Peyer's patch (tissue), 4 donors: Measurements from ENCODE around the gene MFAP5. TPM values are rescaled to one million over a fixed set of nuclear protein-coding genes. Genes with fewer than 3 reads are reported as not detected.

Experiments
- DNase-seq, 3 donors: peaks; one replicate each; pipeline ENCODE4 v3.0.0-alpha.2; 2017 to 2019
- H3K27ac ChIP-seq, 4 donors: fragments of 200-600 bp; sonication (generic); one replicate each; pipeline ENCODE4 v1.5.1; 2016 to 2019
- H3K27me3 ChIP-seq, 2 donors: fragments of 200-600 bp; sonication (generic); one replicate each; pipeline ENCODE4 v1.5.1; 2019
- H3K36me3 ChIP-seq, 3 donors: fragments of 200-600 bp; sonication (generic); one replicate each; pipeline ENCODE4 v1.5.1; 2016 to 2019
- H3K4me1 ChIP-seq, 4 donors: fragments of 200-600 bp; sonication (generic); one replicate each; pipeline ENCODE4 v1.5.1; 2016 to 2019
- H3K4me3 ChIP-seq, 4 donors: fragments of 200-600 bp; sonication (generic); 1 replicate in 3 of 4; 2 replicates in 1 of 4; pipeline ENCODE4 v1.5.1; 2016 to 2019; ENCODE audit warnings: mild to moderate bottlenecking in 1 of 4
- H3K9me3 ChIP-seq, 4 donors: fragments of 200-600 bp; sonication (generic); one replicate each; pipeline ENCODE4 v1.5.1; 2016 to 2019; ENCODE audit warnings: mild to moderate bottlenecking in 1 of 4
- POLR2A ChIP-seq, 2 donors: fragments of 450-650 bp; IDR thresholded peaks; one replicate each; pipeline ENCODE4 v1.5.1; 2017; ENCODE audit warnings: antibody characterized with exemption in 2 of 2, mild to moderate bottlenecking in 2 of 2, moderate library complexity in 2 of 2
- total RNA-seq, 4 donors: library from RNA; depleted of rRNA; stranded (reverse); fragments of >200 nt; gene quantifications; one replicate each; pipeline ENCODE4 v1.1.0, GENCODE V29; 2016
- TF ChIP-seq, protein P1 (sequence below), 6 experiments: fragments of 450-650 bp in 4 of 6; fragments of 200-600 bp in 2 of 6; sonication (generic) in 1 of 6; IDR thresholded peaks; one replicate each; pipeline ENCODE4 v1.5.1; 2017 to 2019; ENCODE audit warnings: antibody characterized with exemption in 6 of 6, mild to moderate bottlenecking in 3 of 6, moderate library complexity in 1 of 6

MFAP5 gene
- total RNA-seq, 4 donors from 2014 or later, result 17.3 to 67.4 (median 32.4) TPM

DNA sequence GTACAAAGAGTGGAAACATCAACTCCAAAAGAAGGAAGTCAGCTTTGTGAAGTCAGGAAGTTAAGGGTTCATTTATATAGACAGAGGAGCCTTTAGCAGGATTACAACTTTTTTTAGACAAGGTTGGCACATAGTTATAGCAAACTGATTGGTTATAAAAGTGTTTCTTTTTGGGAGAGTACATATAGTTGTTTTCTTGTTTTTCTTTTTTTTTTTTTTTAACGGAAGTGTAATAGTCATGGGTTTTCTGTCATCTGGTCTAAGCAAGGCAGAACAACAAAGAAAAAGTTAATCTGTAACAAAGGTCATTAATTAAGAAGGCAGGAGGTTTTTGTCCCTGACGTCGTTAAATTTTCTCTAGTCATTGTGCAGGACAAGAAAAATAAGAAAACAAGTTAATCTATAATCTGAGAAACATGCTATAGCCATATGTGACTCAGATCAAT lies 13.0 kb upstream of the MFAP5 start:
- Histone ChIP-seq H3K27me3 (no peaks in the 10 kb centered on the region), H3K4me3 (no peak overlapping the region), H3K36me3 (no peaks in the 10 kb centered on the region), H3K4me1 (peaks cover 0 to 3% (median 0%) of the 10 kb centered on the region in 4 donors), H3K9me3 (no peaks in the 10 kb centered on the region), H3K27ac (no peak overlapping the region)
- TF ChIP-seq POLR2A (IDR thresholded peaks at IDR 0.05), result no peak
- TF ChIP-seq, protein P1, sequence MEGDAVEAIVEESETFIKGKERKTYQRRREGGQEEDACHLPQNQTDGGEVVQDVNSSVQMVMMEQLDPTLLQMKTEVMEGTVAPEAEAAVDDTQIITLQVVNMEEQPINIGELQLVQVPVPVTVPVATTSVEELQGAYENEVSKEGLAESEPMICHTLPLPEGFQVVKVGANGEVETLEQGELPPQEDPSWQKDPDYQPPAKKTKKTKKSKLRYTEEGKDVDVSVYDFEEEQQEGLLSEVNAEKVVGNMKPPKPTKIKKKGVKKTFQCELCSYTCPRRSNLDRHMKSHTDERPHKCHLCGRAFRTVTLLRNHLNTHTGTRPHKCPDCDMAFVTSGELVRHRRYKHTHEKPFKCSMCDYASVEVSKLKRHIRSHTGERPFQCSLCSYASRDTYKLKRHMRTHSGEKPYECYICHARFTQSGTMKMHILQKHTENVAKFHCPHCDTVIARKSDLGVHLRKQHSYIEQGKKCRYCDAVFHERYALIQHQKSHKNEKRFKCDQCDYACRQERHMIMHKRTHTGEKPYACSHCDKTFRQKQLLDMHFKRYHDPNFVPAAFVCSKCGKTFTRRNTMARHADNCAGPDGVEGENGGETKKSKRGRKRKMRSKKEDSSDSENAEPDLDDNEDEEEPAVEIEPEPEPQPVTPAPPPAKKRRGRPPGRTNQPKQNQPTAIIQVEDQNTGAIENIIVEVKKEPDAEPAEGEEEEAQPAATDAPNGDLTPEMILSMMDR (IDR thresholded peaks at IDR 0.05), result no peak
- DNase-seq, result no peak

DNA sequence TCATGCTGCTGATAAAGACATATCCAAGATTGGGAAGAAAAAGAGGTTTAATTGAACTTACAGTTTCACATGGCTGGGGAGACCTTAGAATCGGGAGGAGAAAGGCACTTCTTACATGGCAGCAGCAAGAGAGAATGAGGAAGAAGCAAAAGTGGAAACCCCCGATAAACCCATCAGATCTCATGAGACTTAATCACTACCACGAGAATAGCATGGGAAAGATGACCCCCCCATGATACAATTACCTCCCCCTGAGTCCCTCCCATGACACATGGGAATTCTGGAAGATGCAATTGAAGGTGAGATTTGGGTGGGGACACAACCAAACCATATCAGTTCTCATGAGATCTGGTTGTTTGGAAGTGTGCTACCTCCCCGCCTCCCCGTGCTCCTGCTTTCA lies 9.8 kb upstream of the MFAP5 start:
- no peak overlapping the region for H3K4me3 ChIP-seq
- DNase-seq, result no peak
- H3K36me3 ChIP-seq, result no peaks in the 10 kb centered on the region
- H3K9me3 ChIP-seq, result no peaks in the 10 kb centered on the region
- no peak for TF ChIP-seq POLR2A (IDR thresholded peaks at IDR 0.05)
- TF ChIP-seq, protein P1 (IDR thresholded peaks at IDR 0.05), result no peak
- H3K4me1 ChIP-seq, result peaks cover 0 to 3% (median 0%) of the 10 kb centered on the region in 4 donors
- H3K27ac ChIP-seq, result no peak overlapping the region
- no peaks in the 10 kb centered on the region for H3K27me3 ChIP-seq

DNA sequence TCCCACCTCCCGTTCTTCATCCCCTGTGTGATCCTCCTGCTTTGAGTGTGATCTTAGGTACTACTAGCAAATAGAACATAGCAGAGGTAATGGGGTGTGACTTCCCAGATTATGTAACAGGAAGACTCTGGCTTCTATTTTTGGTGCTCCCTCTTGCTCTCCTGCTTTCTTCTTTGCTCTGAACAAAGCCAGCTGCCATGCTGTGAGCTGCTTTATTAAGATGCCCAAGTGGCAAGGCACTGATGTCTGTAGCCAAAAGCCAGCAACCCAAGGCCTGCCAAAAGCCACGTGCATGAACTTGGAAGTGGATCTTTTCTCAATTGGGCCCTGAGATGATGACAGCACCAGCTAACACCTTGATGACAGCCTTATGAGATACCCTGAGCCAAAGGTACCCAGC lies 5.8 kb upstream of the MFAP5 start:
- Histone ChIP-seq H3K4me1 (no peaks in the 10 kb centered on the region), H3K27me3 (no peaks in the 10 kb centered on the region), H3K9me3 (no peaks in the 10 kb centered on the region), H3K27ac (no peak overlapping the region), H3K4me3 (no peak overlapping the region), H3K36me3 (no peaks in the 10 kb centered on the region)
- TF ChIP-seq, protein P1 (IDR thresholded peaks at IDR 0.05), result no peak
- no peak for TF ChIP-seq POLR2A (IDR thresholded peaks at IDR 0.05)
- no peak for DNase-seq

DNA sequence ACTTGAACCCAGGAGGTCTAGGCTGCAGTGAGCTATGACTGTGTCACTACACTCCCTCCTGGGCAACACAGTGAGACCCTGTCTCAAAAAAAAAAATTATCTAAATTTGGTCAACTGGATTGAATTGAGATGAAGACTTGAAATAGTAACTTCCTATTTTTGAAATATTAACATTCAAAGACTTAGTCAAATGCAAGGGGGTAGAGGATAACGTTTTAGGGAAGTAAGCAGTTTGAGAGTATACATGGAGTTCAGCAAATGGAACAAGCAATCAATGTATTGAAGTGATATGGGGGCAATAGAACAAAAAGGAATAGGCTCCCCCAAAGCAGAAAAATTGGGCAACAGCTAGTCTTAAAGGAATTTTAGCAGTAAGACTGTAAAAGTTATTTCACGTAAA lies 4.6 kb upstream of the MFAP5 start:
- H3K4me1 ChIP-seq, result no peaks in the 10 kb centered on the region
- H3K36me3 ChIP-seq, result no peaks in the 10 kb centered on the region
- H3K27ac ChIP-seq, result no peak overlapping the region
- H3K9me3 ChIP-seq, result no peaks in the 10 kb centered on the region
- no peak for DNase-seq
- no peak for TF ChIP-seq POLR2A (IDR thresholded peaks at IDR 0.05)
- TF ChIP-seq, protein P1 (IDR thresholded peaks at IDR 0.05), result no peak
- no peak overlapping the region for H3K4me3 ChIP-seq
- no peaks in the 10 kb centered on the region for H3K27me3 ChIP-seq

DNA sequence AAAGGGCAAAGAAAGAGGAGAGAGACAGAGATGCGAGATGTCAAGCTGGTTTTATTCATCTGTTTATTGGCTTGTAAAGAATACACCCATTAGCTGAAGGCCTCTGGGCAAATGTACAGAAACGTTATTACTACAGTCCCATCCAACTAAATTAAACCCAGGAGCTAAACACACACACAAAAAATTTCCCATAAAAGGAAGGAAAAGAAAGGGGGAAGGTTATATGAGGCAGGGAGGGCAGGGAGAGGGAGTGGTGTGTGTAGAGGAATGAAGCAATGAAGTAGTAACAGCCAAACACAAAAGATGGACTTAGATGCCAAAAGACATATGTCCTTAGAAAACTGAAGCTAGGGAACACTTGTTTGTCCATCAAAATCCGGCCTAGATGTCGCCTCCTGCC lies 3.1 kb upstream of the MFAP5 start:
- TF ChIP-seq, protein P1 (IDR thresholded peaks at IDR 0.05), result no peak
- TF ChIP-seq POLR2A (IDR thresholded peaks at IDR 0.05), result no peak
- H3K4me3 ChIP-seq, result no peak overlapping the region
- no peaks in the 10 kb centered on the region for H3K9me3 ChIP-seq
- no peak overlapping the region for H3K27ac ChIP-seq
- H3K4me1 ChIP-seq, result no peaks in the 10 kb centered on the region
- no peaks in the 10 kb centered on the region for H3K36me3 ChIP-seq
- no peaks in the 10 kb centered on the region for H3K27me3 ChIP-seq
- no peak for DNase-seq
